Fibroblast of lung (primary cell): ENCODE data around the gene CTNNA1. TPM values are rescaled to one million over a fixed set of nuclear protein-coding genes. Genes with fewer than 3 reads are reported as not detected.

ENCODE experiments used
- DNase-seq, 2 donors: peaks; one replicate each; pipeline versions ENCODE4 v3.0.0 to v3.0.0-alpha.2; 2010; ENCODE audit warnings: low read depth in 2 of 2
- H2AFZ ChIP-seq: 2 replicates; pipeline ENCODE4 v1.5.1; 2012; ENCODE audit warnings: low read length, control low read depth, inconsistent platforms
- H3K27ac ChIP-seq: 2 replicates; pipeline ENCODE4 v1.5.1; 2011; ENCODE audit warnings: low read length, control low read depth; ENCODE audit not compliant: insufficient read depth
- H3K27me3 ChIP-seq: 2 replicates; pipeline ENCODE4 v1.5.1; 2011; ENCODE audit warnings: mild to moderate bottlenecking, low read length; ENCODE audit not compliant: control insufficient read depth, insufficient read depth
- H3K36me3 ChIP-seq: 2 replicates; pipeline ENCODE4 v1.5.1; 2011; ENCODE audit warnings: low read length; ENCODE audit not compliant: control insufficient read depth, insufficient read depth
- H3K4me1 ChIP-seq: 2 replicates; pipeline ENCODE4 v1.5.1; 2011; ENCODE audit warnings: low read length; ENCODE audit not compliant: control insufficient read depth, insufficient read depth; ENCODE audit errors: extremely low read depth
- H3K4me2 ChIP-seq: 2 replicates; pipeline ENCODE4 v1.5.1; 2011; ENCODE audit warnings: low read length, control low read depth; ENCODE audit not compliant: insufficient read depth; ENCODE audit errors: extremely low read depth
- H3K4me3 ChIP-seq, 4 experiments: fragments of 200-600 bp in 1 of 4; sonication (generic) in 1 of 4; replicated peaks in 1 of 4; 2 replicates each; pipeline ENCODE4 v1.5.1; 2011 to 2016; ENCODE audit warnings: low read length in 4 of 4, low read depth in 3 of 4, mild to moderate bottlenecking in 3 of 4, control low read depth in 2 of 4, inconsistent platforms in 1 of 4, mixed read lengths in 1 of 4; ENCODE audit not compliant: insufficient read depth in 1 of 4; ENCODE audit errors: control extremely low read depth in 1 of 4
- H3K79me2 ChIP-seq: 2 replicates; pipeline ENCODE4 v1.5.1; 2012; ENCODE audit warnings: mild to moderate bottlenecking, low read length, inconsistent platforms; ENCODE audit not compliant: control insufficient read depth, insufficient read depth
- H3K9ac ChIP-seq: 2 replicates; pipeline ENCODE4 v1.5.1; 2011; ENCODE audit warnings: mild to moderate bottlenecking, low read length, control low read depth; ENCODE audit not compliant: insufficient read depth
- H3K9me3 ChIP-seq: 2 replicates; pipeline ENCODE4 v1.5.1; 2012; ENCODE audit warnings: low read depth, low read length; ENCODE audit not compliant: control insufficient read depth, insufficient read depth
- H4K20me1 ChIP-seq: 2 replicates; pipeline ENCODE4 v1.5.1; 2011; ENCODE audit warnings: low read length; ENCODE audit not compliant: control insufficient read depth, insufficient read depth; ENCODE audit errors: extremely low read depth
- EZH2 ChIP-seq: IDR thresholded peaks from 2 replicates; pipeline ENCODE4 v1.5.1; 2012; ENCODE audit warnings: low read length, control low read depth, mild to moderate bottlenecking; ENCODE audit errors: missing control alignments
- polyA plus RNA-seq, 2 donors: library from polyadenylated mRNA; depleted of rRNA in 1 of 2; stranded (reverse) in 1 of 2; unstranded in 1 of 2; fragments of >200 nt; gene quantifications; 2 replicates each; pipeline ENCODE4 v1.2.1, GENCODE V29; 2011 to 2012; ENCODE audit warnings: missing spikeins in 1 of 2
- total RNA-seq: library from RNA; depleted of rRNA; stranded (reverse); fragments of >200 nt; gene quantifications from 2 replicates; pipeline ENCODE4 v1.2.1, GENCODE V29; 2014
- TF ChIP-seq, protein P1 (sequence below), 2 donors: IDR thresholded peaks in 1 of 2; conservative IDR thresholded peaks in 1 of 2; 1 replicate in 1 of 2; 2 replicates in 1 of 2; pipeline ENCODE4 v1.5.1; 2011 to 2012; ENCODE audit warnings: low read length in 2 of 2, control low read depth in 1 of 2, inconsistent platforms in 1 of 2, low read depth in 1 of 2, mild to moderate bottlenecking in 1 of 2

CTNNA1 gene
- total and polyA plus RNA-seq, 2 donors (not counting 1 experiment from before 2014, with no cell fraction given) = 181 to 557 TPM

DNA sequence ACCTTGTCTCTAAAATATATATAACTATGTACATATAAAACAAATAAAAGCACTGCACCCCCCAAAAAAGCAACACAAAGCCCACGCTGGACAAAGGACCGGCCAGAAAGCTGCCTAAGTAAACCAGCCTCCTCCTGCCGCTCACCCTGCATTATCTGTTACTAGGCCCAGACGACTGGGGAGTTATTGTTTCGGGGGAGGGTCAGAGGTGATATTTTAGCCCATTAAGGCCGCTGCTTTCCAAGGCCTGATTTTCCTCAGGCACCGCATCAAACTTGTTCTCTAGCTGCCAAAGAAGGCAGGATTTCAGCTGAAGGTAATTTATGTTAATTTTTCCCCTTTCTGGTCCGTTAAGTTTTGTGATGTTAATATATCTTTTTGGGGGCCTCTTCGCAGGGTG, 44.0 kb upstream of the CTNNA1 start:
- no peaks in the 10 kb centered on the region for H3K27me3 ChIP-seq
- no peaks in the 10 kb centered on the region for H3K79me2 ChIP-seq
- H4K20me1 ChIP-seq = no peaks in the 10 kb centered on the region
- H3K9ac ChIP-seq = no peak overlapping the region
- no peaks in the 10 kb centered on the region for H3K9me3 ChIP-seq
- DNase-seq = no peak
- H3K4me1 ChIP-seq = no peaks in the 10 kb centered on the region
- H3K4me3 ChIP-seq = no peak overlapping the region
- H3K4me2 ChIP-seq = no peak overlapping the region
- no peak overlapping the region for H2AFZ ChIP-seq
- H3K36me3 ChIP-seq = no peaks in the 10 kb centered on the region
- TF ChIP-seq, protein P1, sequence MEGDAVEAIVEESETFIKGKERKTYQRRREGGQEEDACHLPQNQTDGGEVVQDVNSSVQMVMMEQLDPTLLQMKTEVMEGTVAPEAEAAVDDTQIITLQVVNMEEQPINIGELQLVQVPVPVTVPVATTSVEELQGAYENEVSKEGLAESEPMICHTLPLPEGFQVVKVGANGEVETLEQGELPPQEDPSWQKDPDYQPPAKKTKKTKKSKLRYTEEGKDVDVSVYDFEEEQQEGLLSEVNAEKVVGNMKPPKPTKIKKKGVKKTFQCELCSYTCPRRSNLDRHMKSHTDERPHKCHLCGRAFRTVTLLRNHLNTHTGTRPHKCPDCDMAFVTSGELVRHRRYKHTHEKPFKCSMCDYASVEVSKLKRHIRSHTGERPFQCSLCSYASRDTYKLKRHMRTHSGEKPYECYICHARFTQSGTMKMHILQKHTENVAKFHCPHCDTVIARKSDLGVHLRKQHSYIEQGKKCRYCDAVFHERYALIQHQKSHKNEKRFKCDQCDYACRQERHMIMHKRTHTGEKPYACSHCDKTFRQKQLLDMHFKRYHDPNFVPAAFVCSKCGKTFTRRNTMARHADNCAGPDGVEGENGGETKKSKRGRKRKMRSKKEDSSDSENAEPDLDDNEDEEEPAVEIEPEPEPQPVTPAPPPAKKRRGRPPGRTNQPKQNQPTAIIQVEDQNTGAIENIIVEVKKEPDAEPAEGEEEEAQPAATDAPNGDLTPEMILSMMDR (conservative IDR thresholded peaks at IDR 0.05 in 1 of 2, IDR thresholded peaks at IDR 0.05 in 1 of 2; ENCODE audit: low read depth in 1 of 2, low read length in 2 of 2) = no peak
- TF ChIP-seq EZH2 = no peak
- no peak overlapping the region for H3K27ac ChIP-seq

DNA sequence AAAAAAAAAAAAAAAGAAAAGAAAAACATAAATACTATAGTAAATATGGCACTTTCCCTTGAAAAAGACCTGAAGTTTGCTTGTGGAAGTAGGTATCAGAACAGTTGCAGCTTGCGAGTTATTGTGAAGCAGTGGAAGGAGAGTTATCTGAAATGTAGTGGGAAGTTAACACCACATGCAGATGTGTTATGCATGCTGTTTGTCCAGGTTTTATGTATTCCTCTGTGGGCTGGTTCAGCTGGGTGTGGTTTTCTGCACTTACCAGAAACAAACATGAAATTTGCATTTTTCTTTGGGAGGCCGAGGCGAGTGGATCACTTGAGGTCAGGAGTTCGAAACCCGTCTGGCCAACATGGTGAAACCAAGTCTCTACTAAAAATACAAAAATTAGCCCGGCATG, 42.1 kb upstream of the CTNNA1 start:
- Histone ChIP-seq H3K79me2 (no peaks in the 10 kb centered on the region), H3K36me3 (no peaks in the 10 kb centered on the region), H3K4me3 (no peak overlapping the region), H3K27ac (no peak overlapping the region), H3K9me3 (no peaks in the 10 kb centered on the region), H2AFZ (no peak overlapping the region), H3K4me2 (no peak overlapping the region), H3K27me3 (no peaks in the 10 kb centered on the region), H3K9ac (no peak overlapping the region), H4K20me1 (no peaks in the 10 kb centered on the region), H3K4me1 (no peaks in the 10 kb centered on the region)
- TF ChIP-seq EZH2 = no peak
- DNase-seq = no peak

DNA sequence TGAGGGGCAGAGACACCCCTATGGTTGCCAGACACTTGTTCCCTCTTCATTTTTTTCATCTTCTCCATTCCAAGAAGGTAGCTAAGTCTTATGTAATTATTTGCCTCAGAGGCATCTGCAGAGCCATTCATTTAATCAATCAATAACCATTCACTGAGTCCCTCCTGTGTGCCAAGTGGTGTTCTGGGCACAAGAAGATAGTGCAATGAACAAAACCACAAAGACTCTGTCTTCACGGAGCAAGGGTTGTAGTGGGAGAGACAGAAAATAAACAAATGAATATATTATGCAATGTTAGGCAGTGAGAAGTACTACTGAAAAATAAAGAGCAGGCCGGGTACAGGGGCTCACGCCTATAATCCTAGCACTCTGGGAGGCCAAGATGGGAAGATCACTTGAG, 41.4 kb upstream of the CTNNA1 start:
- H3K27ac ChIP-seq = no peak overlapping the region

More for the DNA sequence above, 41.4 kb upstream of the CTNNA1 start:
- DNase-seq = peak in 1 of 2 donors; percentile 24
- H3K79me2 ChIP-seq = no peaks in the 10 kb centered on the region
- TF ChIP-seq, protein P1 (conservative IDR thresholded peaks at IDR 0.05 in 1 of 2, IDR thresholded peaks at IDR 0.05 in 1 of 2; ENCODE audit: low read depth in 1 of 2, low read length in 2 of 2) = no peak
- no peak for TF ChIP-seq EZH2
- no peaks in the 10 kb centered on the region for H3K36me3 ChIP-seq
- no peaks in the 10 kb centered on the region for H3K4me1 ChIP-seq
- H3K27me3 ChIP-seq = no peaks in the 10 kb centered on the region
- H3K9me3 ChIP-seq = no peaks in the 10 kb centered on the region
- H2AFZ ChIP-seq = no peak overlapping the region
- no peak overlapping the region for H3K4me2 ChIP-seq
- H4K20me1 ChIP-seq = no peaks in the 10 kb centered on the region
- H3K4me3 ChIP-seq = no peak overlapping the region
- H3K9ac ChIP-seq = no peak overlapping the region
